SU-DHL-6 (cell line): ENCODE results near the gene PRSS38.

Experiments used
- CTCF ChIP-seq: fragments of 200-600 bp; sonication (generic); IDR thresholded peaks from one replicate; pipeline ENCODE4 v1.5.1; 2017; ENCODE audit warnings: antibody characterized with exemption, mild to moderate bottlenecking, low read length, moderate library complexity; ENCODE audit not compliant: insufficient read depth, poor library complexity, severe bottlenecking
- EZH2phosphoT487 ChIP-seq: fragments of 200-600 bp; sonication (generic), shearing (Covaris generic); conservative IDR thresholded peaks from 2 replicates; pipeline ENCODE4 v1.6.1; 2018; ENCODE audit warnings: mild to moderate bottlenecking, antibody characterized with exemption, low read length, moderate library complexity, mixed read lengths

- no peak for TF ChIP-seq CTCF
- TF ChIP-seq EZH2phosphoT487 = no peak
These were observed 46.8 kb upstream of the PRSS38 start for GRCh38 chr1:227768640-227769039.
